ENCODE data around the gene PRR30.

GRCh38 chr2:27138111-27138510, 1.1 kb downstream of the PRR30 start:
- TF ChIP-seq, protein P1, sequence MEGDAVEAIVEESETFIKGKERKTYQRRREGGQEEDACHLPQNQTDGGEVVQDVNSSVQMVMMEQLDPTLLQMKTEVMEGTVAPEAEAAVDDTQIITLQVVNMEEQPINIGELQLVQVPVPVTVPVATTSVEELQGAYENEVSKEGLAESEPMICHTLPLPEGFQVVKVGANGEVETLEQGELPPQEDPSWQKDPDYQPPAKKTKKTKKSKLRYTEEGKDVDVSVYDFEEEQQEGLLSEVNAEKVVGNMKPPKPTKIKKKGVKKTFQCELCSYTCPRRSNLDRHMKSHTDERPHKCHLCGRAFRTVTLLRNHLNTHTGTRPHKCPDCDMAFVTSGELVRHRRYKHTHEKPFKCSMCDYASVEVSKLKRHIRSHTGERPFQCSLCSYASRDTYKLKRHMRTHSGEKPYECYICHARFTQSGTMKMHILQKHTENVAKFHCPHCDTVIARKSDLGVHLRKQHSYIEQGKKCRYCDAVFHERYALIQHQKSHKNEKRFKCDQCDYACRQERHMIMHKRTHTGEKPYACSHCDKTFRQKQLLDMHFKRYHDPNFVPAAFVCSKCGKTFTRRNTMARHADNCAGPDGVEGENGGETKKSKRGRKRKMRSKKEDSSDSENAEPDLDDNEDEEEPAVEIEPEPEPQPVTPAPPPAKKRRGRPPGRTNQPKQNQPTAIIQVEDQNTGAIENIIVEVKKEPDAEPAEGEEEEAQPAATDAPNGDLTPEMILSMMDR (conservative IDR thresholded peaks at IDR 0.05; ENCODE audit: low read depth, low read length): no peak
- no peak for TF ChIP-seq CEBPB (IDR thresholded peaks at IDR 0.05; ENCODE audit: low read depth, low read length)
- TF ChIP-seq POLR2A (IDR thresholded peaks at IDR 0.05; ENCODE audit: low read depth, low read length): no peak
- TF ChIP-seq MXI1 (IDR thresholded peaks at IDR 0.05; ENCODE audit: borderline replicate concordance, low read depth, low read length): no peak
- no peak for TF ChIP-seq BHLHE40 (IDR thresholded peaks at IDR 0.05; ENCODE audit: low read depth, low read length)
- TF ChIP-seq ELK1 (IDR thresholded peaks at IDR 0.05; ENCODE audit: borderline replicate concordance, low read depth, low read length): no peak
- no peak for TF ChIP-seq FOS (IDR thresholded peaks at IDR 0.05; ENCODE audit: low read depth, low read length)
- TF ChIP-seq RCOR1 (IDR thresholded peaks at IDR 0.05; ENCODE audit: insufficient replicate concordance, low read length): no peak

Measured in IMR-90 (cell line).